Stimulated activated CD8-positive, alpha-beta memory T cell treated with anti-CD3 and anti-CD28 coated beads, Interleukin-15, amount 100 ng/mL, for 4 hours (primary cell): ENCODE measurements around the gene F2.
"Not testable (repeated sequence)": the region's sequence is repeated elsewhere in the genome, so short reads cannot be mapped to it uniquely, and the experiment has no call there.

ENCODE experiments used
- DNase-seq, 2 donors: peaks; one replicate each; pipeline ENCODE4 v3.0.0-alpha.2; 2020; ENCODE audit warnings: low read depth in 2 of 2

F2 gene

DNA sequence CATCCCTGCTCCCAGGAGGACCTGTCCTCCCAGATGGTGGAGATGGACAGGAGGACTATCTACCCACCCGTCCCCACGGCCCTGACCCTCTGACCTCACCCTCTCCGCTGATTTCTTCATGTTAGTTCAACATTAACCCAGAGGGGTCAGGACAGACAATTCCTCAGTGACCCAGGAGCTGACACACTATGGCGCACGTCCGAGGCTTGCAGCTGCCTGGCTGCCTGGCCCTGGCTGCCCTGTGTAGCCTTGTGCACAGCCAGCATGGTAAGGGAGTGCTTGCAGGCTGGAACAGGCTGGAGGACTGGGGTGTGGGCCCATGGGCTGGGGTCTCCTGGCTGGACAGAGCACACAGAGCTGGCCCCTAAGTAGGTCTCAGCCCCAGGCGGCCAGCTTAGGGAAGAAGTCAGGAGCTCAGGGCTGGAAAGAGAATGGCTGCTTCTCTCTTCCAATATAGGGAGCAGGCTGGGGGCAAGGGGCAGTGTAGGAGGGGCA lies at the start of gene F2:
Gene F2 (plus strand): TSS at position 166 of the 495 bp plus-strand sequence. CDS start 23 bp downstream, at position 189.
- no peak for DNase-seq

- no peak for DNase-seq
These were observed 49.3 kb upstream of the F2 start for GRCh38 chr11:46669711-46670139.

DNA sequence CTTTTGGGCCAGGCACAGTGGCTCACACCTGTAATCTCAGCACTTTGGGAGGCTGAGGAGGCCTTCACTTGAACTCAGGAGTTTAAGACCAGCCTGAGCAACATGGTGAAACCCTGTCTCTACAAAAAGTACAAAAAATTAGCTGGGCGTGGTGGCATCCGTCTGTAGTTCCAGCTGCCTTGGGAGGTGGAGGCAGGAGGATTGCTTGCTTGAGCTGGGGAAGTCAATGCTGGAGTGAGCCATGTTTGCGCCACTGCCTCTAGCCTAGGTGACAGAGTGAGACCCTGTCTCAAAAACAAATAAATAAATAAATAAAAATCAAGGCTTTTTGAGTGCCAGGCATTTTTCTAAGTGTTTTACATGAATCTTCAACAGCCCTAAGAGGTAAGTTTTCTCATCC lies 48.5 kb upstream of the F2 start:
- DNase-seq = not testable (repeated sequence)

DNA sequence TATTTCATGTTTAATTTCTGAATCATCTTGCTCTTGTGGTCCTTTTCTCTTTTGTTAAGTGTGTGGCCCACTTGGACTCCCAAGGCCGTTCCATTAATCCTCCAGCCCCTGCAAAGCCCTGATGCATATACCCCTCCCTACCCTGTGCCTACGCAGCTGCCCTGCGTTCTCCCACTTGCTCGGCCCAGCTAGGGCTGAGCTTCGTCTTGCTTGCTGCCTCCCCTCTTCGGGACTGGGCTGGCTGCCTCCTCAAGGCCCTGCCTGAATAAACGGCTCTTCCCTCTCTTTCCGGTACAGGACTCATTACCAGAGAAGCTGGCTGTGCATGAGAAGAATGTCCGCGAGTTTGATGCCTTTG lies 47.1 kb upstream of the F2 start:
- DNase-seq = no peak

GRCh38 chr11:46672381-46672839 lies 46.6 kb upstream of the F2 start:
- no peak for DNase-seq

- DNase-seq = no peak
These were observed 45.1 kb upstream of the F2 start for GRCh38 chr11:46673713-46674462.

DNA sequence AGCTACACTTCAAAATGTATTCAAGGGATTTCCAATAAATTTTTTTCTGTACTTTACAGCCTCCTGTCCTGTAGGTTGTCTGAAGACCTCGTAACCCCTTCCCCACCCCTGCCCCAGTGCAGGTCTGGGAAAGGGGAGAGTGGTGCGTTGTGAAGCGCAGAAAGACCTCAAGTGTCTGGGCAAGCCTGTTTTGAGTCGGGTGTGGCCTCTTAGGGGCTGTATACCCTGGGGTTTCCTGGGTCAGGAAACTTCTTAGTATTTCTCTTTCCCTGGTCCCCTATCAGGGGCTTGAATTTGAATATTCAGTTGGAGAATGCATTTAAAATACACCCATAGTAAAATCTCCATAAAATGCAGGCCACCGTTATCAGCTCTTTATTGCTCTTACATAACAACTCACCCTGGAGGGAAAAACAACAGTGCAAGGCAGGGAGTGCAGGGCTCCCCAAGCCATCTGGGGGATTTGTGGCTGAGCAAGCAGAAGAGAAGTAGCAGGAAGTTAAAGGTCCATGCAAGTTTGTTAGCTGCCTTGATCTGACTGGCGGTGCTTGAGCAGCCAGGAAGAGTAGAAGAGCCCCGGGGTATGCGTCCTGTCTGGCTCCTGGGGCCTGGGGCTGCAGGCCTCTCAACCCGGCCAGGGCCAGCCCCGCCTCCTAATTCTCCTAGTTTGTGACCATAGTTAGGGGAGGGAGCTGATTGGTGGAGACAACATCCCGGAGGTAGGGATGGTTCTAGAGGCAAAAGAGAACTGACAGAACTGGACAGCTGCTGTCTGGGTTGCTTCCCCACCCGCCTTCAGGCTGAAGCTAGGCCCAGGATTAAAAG lies 44.3 kb upstream of the F2 start:
- no peak for DNase-seq

GRCh38 chr11:46675288-46675851 lies 43.6 kb upstream of the F2 start:
- no peak for DNase-seq

- DNase-seq = no peak
These were observed 43.1 kb upstream of the F2 start for GRCh38 chr11:46675949-46676348.

DNA sequence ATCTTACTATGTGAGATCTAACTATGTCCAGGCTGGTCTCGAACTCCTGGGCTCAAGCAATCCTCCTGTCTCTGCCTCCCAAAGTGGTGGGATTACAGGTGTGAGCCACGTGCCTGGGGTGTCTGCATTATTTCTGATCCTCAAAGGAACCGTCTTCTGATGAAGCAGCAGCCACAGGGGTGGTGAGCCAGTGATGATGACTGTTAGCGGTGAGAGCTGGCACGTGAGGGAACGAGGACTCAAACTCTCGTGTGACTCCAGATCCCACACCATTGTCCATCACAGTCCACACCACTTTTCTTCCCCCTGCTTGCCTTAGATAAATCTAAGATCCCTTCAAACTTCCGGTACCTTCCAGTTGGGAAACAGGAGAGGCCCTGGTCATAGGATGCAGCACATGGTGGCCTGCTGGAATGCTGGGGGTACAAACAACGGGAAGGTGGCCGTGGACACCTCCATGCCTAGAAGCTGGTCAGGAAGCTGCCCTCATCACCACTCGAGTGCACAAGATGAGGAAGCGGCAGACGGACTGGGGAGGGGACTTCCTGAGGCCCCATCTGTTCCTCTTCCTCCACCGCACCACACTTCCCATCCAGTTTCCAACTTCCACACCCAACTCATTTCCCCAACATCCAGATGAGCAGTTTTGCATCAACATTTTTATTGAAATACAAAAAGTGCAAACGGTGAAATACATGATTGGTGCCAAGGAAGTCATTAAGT lies 42.4 kb upstream of the F2 start:
- DNase-seq = no peak

- DNase-seq = no peak
These were observed 41.8 kb upstream of the F2 start for GRCh38 chr11:46677169-46677568.

GRCh38 chr11:46677991-46678740 lies 40.8 kb upstream of the F2 start:
- DNase-seq = no peak

DNA sequence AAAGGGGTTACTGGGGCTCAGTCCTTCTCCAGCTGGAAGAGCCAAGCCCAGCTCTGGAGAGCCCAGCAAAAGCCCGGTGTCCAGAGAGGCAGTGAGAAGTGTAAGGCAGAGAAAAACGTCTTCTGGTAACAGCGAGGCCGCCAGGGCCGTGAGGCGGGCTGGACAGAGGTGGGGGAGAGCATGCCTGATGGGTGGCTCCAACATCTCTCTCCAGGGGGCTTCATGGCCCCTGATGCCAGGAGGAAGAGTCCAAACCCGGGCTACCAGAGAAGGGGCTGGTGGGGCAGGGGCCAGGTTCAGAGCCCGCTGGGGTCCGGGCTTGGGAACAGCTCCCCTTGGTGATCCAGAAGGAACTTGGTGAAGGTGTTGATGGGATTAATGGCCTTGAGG lies 40.3 kb upstream of the F2 start:
- no peak for DNase-seq

DNA sequence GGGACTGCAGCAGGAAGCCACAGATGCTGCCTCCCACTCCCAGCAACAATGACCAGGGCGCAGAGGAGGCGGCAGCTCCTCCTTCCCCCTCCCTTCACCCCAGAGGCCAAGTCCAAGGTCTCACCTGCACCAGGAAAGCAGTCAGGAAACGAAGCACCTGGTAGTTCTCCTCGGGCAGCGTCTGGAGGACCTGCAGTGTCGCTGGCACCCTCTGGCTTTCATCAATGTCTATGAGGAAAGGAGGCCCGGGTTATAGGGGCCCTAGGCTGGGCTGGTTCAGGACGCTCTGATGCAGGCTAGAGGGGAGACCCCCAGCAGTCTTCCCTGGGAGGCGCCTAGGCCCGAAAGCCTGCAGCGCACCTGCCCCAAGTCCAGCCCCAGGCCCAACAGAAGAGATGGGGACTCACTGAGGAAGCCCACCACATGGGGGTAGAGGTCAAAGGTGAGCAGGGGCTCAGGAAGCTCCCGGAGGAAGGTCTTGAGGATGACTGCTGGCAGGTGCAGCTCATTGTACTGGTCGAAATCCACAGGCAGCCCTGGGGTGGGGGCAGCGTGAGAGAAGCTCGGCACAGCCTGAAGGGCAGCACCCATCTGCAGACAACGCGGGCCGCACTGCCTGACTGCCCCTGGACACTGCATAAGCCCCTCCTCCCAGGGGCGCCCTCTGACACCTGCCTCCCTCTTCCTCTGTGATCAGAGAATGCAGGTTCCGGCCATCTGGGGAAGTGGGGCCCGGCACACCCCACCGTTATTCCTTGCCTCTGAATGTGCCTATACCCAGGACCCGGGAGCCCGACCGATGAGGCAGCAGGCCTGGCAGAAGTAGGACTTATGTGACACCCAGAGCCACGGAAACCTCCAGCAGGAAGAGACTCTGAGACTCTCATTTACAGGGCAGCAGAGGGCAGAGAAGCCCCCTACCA lies 39.5 kb upstream of the F2 start:
- no peak for DNase-seq

DNA sequence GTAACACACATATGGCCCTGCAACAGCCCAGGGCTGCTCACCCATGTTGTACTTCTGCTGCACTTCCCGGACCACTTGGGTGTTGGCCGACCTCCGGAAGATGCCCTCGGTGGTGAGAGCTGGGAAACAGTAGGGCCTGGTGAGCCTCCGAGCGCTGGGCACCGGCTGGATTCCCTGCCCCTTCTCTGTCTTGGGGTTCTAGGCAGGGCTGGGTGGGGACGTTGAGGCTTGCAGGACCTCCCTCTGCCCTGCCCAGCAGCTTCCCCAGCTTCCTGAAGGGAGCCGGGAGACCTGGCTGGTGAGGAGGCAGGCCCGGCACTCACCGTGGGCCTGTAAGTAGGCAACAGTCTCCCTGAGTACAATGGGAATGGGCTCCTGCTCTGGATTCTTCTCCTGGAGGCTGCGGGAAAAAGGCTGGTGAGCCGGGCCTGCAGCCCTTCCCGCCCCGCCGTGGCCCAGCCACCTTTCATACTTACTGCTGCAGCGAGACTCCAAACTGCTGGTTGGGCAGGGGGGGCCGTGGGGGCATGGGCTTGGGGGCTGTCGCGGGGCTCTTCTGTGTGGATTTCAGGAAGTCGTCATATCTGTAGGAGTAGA lies 38.8 kb upstream of the F2 start:
- no peak for DNase-seq

- no peak for DNase-seq
These were observed 38.2 kb upstream of the F2 start for GRCh38 chr11:46680815-46681214.

GRCh38 chr11:46681814-46682213 lies 37.2 kb upstream of the F2 start:
- DNase-seq = no peak

- no peak for DNase-seq
These were observed 36.0 kb upstream of the F2 start for GRCh38 chr11:46682773-46683752.
